ENCODE results near the gene BASP1.

DNA sequence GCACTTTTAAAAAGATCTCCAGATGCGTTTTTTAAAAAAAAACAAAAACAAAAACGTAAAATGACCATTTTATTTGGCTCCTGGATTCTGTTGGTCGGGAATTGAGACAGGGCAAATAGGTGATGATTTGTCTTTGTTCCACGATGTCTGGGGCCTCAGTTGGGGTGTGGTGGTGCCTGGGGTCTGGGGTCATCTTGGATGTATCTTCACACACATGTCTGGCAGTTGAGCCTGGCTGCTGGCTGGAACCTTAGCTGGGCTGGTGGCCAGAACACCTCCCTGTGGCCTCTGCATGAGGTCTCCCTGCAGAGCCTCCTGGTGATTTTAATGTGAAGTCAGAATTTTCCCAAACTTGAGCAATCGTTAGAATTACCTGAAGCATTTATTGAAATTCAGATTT lies 42.5 kb upstream of the BASP1 start:
- TF ChIP-seq CTCF (conservative IDR thresholded peaks at IDR 0.05) (no peak), ZFX (IDR thresholded peaks at IDR 0.05) (no peak)

Measured in C4-2B (cell line).